Measurements from ENCODE around the gene ADAMTS3. TPM values are rescaled to one million over a fixed set of nuclear protein-coding genes. Genes with fewer than 3 reads are reported as not detected.

The ADAMTS3 gene
- total RNA-seq, 1 donor from 2014 or later = 1.1 TPM

DNA sequence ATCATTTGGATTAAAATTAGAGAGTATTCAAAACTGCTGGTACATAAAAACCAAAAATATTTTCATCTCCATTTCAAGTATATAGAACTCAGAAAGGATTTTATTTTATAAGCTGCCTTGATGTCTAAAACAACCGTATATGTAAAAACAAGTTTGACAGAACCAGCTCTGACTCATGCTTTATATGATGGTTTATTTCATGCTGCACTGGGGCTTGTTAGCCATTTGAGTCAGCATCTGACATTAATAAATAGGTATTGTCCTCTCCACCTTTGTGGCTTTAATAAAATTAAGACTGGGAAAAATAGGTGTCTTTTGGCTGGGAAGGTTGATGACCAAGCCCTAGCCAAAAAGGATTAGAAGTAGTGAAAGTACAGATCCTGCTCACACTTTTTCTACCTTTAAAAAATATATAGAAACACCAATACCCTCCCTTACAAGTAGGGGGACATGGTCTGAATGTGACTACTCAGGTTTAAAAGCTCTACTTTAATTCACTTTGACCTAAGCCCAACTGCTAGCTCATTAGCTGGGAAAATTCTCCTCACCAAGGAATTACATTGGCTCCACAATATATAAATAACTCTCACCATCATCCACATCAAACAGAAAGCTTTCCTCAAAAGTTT is 228.1 kb downstream of the ADAMTS3 start:
- Histone ChIP-seq H3K36me3 (no peaks in the 10 kb centered on the region), H3K27ac (no peak overlapping the region), H3K9me3 (no peaks in the 10 kb centered on the region), H3K27me3 (ENCODE audit: low read depth) (no peaks in the 10 kb centered on the region), H3K4me3 (no peak overlapping the region), H3K4me1 (no peaks in the 10 kb centered on the region)
- TF ChIP-seq, protein P1, sequence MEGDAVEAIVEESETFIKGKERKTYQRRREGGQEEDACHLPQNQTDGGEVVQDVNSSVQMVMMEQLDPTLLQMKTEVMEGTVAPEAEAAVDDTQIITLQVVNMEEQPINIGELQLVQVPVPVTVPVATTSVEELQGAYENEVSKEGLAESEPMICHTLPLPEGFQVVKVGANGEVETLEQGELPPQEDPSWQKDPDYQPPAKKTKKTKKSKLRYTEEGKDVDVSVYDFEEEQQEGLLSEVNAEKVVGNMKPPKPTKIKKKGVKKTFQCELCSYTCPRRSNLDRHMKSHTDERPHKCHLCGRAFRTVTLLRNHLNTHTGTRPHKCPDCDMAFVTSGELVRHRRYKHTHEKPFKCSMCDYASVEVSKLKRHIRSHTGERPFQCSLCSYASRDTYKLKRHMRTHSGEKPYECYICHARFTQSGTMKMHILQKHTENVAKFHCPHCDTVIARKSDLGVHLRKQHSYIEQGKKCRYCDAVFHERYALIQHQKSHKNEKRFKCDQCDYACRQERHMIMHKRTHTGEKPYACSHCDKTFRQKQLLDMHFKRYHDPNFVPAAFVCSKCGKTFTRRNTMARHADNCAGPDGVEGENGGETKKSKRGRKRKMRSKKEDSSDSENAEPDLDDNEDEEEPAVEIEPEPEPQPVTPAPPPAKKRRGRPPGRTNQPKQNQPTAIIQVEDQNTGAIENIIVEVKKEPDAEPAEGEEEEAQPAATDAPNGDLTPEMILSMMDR (IDR thresholded peaks at IDR 0.05) = no peak
- ATAC-seq (no peak), DNase-seq (no peak)
- intact Hi-C loops (cut with DNase I) = no loop called here

DNA sequence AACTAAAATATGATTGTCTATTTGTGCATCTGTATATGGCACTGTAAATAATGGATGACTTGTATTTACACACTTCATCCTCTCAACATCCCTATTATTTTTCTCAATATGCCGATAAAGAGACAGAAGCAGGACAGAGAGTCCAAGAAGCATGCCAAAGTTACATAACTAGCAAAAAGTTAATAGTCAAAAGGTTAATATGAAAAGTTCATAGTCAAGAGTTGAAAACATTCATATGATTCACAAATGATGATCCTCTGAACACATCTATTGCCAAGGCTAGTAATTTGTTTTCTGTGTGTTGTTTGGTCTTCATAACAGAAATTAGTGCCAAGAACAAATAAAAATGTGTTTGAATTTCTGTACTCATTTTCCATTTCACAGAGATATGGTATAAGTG is 231.0 kb downstream of the ADAMTS3 start:
- no peak for DNase-seq
- ATAC-seq = no peak
- Histone ChIP-seq H3K9me3 (no peaks in the 10 kb centered on the region), H3K36me3 (no peaks in the 10 kb centered on the region), H3K27me3 (ENCODE audit: low read depth) (no peaks in the 10 kb centered on the region), H3K4me1 (no peaks in the 10 kb centered on the region), H3K27ac (no peak overlapping the region), H3K4me3 (no peak overlapping the region)
- TF ChIP-seq, protein P1 (IDR thresholded peaks at IDR 0.05) = no peak
- intact Hi-C loops (cut with DNase I) = no loop called here

DNA sequence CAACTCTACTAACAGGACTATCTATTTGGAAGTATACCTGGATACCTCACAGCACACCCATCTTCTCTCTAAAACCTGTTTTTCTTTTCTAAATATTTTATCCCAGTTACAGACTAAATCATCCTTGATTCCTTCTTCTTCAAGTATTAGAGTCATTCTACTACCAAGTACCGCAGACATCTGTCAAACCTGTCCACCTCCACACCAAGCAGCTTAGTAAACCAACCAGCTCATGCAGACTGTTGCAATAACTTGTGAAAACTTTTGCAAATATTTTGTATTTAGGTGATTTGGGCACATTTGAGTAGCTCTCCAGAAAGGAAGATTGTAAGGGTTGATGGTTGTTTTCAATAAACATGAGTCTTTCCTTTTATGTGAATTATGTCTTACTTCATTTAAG is 238.6 kb downstream of the ADAMTS3 start:
- Histone ChIP-seq H3K27me3 (ENCODE audit: low read depth) (no peaks in the 10 kb centered on the region), H3K27ac (no peak overlapping the region), H3K36me3 (no peaks in the 10 kb centered on the region), H3K4me1 (no peaks in the 10 kb centered on the region), H3K4me3 (no peak overlapping the region), H3K9me3 (no peaks in the 10 kb centered on the region)
- TF ChIP-seq, protein P1 (IDR thresholded peaks at IDR 0.05) = no peak
- DNase-seq = no peak
- intact Hi-C loops (cut with DNase I) = no loop called here
- no peak for ATAC-seq

DNA sequence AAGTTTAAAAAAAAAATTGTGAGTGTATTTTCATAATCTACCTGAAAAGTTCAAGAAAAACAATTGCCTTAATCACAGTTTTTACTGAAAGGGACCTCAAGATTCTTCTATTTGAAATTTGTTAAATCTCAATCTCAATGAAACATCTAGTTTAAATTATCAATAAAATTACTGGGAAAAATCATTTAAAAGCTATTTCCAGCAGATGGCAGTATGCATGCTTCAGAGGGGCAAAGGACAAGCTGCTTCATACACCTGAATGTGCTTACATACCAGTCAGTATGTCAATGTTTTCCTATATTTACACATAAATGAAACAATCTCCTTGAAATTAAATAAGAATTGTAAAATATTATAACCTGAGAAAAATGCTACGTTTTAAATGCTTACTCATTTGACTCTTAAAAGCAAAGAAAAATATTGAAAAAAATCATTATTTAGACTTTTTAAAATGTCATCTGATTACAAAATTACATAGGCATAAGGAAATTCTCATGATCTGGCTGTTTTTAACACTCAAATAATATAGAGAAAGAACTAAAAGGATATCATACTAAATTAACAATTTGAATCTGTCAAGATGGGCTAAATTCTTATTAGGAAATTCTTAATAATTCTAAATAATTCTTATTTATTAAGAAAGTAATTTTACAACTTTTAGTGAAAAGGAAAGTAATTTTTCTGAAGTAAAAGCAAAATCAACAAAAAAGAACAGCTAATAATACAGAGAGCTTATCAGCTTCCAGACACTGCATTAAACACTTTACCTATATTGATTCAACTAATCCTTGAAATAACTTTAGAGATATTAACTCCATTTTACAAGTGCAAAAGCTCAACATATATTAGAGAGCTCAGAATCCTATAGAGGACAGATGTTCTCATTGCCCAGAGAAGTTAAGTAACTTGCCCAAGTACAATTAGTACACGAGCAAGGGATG is 242.1 kb downstream of the ADAMTS3 start:
- H3K27ac ChIP-seq = no peak overlapping the region
- TF ChIP-seq, protein P1 (IDR thresholded peaks at IDR 0.05) = peak; percentile 52
- H3K4me1 ChIP-seq = no peaks in the 10 kb centered on the region
- no peaks in the 10 kb centered on the region for H3K9me3 ChIP-seq
- ATAC-seq = no peak
- DNase-seq = no peak
- no peaks in the 10 kb centered on the region for H3K27me3 ChIP-seq (ENCODE audit: low read depth)
- no peak overlapping the region for H3K4me3 ChIP-seq
- no peaks in the 10 kb centered on the region for H3K36me3 ChIP-seq
- intact Hi-C loops (cut with DNase I) = loop anchor here (5.0 kb wide), 1 partner anchor 140 kb away; no protein-coding TSS in a partner anchor

DNA sequence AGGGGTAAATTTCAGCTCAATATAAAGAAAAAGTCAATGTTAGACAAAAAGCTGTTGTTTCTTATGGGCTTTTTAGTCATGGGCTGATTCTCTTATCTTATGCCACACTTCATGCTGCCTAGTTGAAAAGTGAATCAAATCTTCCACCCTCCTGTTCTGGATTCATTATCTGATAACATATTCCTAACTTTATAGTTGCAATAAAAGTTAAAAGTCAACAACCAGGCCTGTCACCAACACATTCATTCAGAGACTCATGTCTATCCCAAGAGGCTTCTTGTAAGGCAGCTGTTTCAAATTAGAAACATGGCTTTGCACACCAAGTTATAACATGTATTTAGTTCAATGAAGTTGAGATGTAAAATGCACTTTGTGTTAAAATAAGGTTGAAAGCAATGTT is 243.8 kb downstream of the ADAMTS3 start:
- DNase-seq (no peak), ATAC-seq (no peak)
- no peaks in the 10 kb centered on the region for H3K9me3 ChIP-seq
- H3K4me3 ChIP-seq = no peak overlapping the region
- TF ChIP-seq, protein P1 (IDR thresholded peaks at IDR 0.05) = no peak
- no peaks in the 10 kb centered on the region for H3K4me1 ChIP-seq
- H3K27me3 ChIP-seq (ENCODE audit: low read depth) = no peaks in the 10 kb centered on the region
- no peak overlapping the region for H3K27ac ChIP-seq
- intact Hi-C loops (cut with DNase I) = loop anchor here (5.0 kb wide), 1 partner anchor 142 kb away; no protein-coding TSS in a partner anchor
- no peaks in the 10 kb centered on the region for H3K36me3 ChIP-seq
